GM18909 (cell line): Measurements from ENCODE around the gene RBM20.

Source experiments
- ATAC-seq: cut with Tn5 transposase; IDR thresholded peaks from one replicate; pipeline ENCODE4 v1.9.1; 2021; ENCODE audit warnings: mild to moderate bottlenecking; ENCODE audit not compliant: unreplicated experiment, poor library complexity

The RBM20 gene

GRCh38 chr10:110860576-110861241, 216.6 kb downstream of the RBM20 start:
- ATAC-seq, result peak; percentile 60

DNA sequence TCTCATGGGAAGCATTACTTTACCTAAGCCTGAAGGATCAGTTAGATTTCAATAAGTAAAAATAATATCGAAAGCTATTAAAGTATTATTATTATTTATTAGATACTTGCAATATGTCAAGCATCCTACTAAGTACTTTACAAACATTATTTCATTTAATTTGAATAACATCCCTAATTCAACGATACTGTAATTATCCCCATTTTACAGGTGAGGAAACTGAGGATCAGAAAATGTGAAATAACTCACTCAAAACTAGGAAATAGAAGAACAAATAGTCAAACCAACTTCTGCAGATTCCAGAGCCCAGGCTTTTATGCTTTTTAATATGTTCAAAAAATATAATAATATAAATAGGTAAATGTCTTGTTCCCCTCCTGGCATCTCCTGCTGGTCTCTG, 217.3 kb downstream of the RBM20 start:
- no peak for ATAC-seq

- no peak for ATAC-seq
Observed at GRCh38 chr10:110861930-110862649, 218.0 kb downstream of the RBM20 start.

DNA sequence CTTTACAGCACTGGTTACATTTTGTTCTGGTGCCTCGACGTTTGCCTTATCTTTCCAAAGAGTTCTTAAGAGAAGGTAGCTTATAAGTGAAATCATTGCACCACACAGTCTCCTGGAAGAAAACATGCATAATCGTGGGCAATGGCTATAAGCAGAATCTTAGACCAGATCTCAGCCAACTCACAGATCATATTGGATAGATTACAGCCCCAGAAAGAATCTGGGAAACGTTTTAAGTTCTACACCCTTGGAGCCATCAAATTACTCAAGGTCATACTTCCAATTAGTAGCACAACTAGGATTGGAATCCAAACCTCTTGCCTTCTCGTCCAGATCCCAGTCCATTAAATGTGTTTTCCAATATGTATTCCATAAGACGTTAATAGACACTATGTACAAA, 218.8 kb downstream of the RBM20 start:
- ATAC-seq, result no peak

GRCh38 chr10:110863361-110863760, 219.2 kb downstream of the RBM20 start:
- no peak for ATAC-seq

DNA sequence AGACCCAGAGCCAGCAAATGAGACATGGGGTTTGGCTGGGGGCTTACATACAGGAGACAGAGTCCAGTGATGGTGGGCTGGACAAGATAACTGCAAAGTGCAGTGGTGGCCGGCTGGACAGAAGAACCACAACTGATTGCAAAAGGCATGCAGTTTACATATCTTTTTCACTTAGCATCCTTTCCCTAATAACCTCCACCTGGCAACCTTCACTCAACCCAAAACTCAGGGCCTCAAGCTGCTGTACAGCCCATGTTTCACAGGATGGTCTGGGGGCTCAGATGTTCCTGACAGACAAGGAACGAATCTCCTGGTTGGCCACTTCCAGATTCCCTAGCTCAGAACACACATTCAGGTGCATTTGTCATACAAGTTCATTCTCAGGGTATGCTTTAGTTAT, 219.8 kb downstream of the RBM20 start:
- no peak for ATAC-seq

GRCh38 chr10:110864662-110865140, 220.6 kb downstream of the RBM20 start:
- peak; percentile 64 for ATAC-seq

DNA sequence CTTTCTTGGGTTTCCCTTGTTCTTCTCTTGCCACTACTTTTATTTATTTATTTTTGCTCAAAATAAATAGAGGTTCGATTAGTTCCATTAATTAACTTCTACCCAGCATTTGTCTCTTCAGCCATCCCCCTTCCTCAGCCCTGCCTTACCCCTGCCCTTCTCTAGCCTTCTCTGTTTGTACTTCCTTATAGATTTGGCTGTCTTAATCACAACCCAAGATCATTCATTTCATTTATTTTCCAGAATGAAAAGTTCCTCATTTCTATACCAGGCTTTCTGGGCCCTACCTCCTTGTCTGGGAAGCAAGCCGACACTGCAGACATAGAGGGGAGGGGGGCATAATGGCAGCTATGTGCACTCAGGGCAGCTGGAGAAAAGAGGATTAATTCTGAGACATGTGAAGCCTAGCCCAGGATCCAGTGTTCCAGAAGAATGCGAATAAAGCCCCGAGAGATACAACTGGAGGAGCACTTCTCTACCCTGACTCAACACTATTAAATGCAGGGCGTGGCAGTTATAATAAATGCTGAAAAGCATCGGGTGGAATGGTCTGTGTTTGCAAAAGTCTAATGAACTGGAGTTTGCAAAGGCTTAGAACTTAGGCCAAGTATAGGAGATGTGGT, 221.2 kb downstream of the RBM20 start:
- no peak for ATAC-seq

DNA sequence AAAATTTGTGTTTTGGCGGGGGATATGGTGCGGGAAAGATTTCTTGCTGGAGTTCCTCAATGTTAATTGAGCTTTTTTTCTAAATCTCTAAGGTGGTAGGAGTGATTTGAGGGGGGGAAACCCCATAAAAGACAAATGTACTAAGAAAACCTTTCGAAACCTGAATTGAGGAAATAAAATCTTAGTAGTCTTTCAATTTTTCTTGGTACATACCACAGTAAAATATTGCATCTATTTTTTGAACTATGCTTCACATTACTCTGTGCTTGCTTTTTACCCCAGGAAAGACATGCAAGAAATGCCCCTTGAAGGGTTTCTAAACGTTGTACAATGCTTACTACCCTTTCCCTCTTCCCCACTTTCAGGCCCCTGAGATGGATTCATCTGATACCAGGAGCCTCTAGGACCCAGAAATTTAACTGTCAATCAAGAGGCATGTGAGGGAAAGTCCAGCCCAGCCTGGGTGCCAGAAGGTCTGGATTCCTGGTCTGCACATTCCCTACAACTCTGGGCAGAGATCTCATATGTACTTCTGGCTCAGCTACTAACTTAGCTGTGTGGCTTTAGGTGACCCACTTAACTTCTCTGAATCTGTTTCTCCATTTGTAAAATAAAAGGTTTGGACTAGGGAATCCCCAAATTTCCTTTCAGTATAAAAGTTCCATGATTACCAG, 221.8 kb downstream of the RBM20 start:
- no peak for ATAC-seq

DNA sequence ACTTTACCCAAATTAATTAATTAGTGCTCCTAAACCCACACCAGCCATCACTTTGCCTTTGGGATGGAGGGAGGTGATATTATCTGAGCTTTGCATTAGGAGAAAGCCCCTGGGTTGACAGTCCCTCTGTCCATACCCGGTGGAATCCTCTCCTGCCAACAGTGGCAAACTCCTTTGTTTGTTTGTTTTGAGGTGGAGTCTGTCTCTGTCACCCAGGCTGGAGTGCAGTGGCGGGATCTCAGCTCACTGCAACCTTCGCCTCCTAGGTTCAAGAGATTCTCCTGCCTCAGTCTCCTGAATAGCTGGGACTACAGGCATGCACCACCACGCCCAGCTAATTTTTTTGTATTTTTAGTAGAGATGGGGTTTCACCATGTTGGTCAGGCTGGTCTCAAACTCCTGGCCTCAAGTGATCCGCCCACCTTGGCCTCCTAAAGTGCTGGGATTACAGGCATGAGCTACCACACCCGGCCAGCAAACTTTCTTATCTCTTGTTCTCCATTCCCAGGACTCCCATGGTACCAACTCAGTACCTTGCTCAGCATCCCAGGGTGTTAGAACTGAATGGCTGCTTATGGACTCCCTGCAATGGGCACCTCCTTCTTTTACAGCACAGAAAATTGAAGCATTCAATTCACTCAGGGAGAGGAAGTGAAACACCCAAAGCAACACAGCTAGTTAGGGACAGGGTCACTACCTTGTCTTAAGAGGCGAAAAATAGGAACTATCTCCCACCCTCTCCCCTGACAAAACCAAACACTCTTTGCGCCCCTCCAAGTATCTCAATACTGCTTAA, 223.1 kb downstream of the RBM20 start:
- ATAC-seq, result peak; percentile 38

DNA sequence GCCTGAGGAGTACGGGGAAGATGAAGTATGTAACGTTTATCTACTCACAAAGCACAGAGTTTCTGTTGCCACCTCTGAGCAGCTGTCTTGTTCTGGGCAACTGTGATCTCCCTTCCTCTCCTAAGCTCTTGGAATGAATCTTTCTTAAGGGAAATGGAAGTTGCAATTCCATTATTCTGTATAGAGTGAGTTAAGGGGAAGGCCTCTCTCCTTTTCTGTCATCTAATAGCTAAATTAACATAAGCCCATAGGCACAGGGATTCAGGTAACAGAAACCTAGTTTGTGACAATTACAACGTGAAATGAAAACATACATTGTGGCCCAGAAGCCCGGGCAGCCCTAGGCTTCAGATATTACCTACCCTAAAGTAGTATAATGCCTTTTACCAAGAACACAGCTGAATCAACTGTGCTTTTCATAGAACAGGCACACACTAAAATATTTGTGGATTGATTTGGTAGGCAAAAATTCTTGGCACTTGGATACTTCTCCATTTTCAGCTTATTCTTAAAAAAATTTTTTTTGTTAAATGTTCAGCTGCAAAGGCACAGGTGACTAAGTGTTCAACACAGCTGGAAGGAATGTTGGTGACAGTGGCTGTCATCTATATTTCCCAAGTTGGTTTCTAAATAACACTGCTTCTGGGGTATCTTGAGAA, 223.8 kb downstream of the RBM20 start:
- no peak for ATAC-seq

DNA sequence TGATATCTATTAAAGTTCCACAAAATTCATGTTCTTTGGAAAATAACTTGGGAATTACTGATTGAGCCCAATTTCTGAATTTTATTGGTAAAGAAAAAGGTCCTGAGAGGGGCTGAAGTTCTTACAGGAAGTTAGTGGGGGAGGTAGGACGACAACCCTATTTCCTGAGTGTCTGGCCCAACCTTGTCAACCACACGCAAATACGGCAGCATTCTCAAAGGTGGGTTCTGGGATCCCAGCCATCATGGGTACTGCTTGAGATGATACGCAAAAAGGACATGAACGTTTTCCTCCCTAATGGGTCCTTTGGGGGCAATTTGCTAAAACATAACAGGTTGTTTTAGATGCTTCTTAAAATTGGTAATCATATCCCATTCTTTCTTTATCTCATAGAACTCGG, 224.8 kb downstream of the RBM20 start:
- ATAC-seq, result no peak

GRCh38 chr10:110870823-110871297, 226.7 kb downstream of the RBM20 start:
- ATAC-seq, result no peak

DNA sequence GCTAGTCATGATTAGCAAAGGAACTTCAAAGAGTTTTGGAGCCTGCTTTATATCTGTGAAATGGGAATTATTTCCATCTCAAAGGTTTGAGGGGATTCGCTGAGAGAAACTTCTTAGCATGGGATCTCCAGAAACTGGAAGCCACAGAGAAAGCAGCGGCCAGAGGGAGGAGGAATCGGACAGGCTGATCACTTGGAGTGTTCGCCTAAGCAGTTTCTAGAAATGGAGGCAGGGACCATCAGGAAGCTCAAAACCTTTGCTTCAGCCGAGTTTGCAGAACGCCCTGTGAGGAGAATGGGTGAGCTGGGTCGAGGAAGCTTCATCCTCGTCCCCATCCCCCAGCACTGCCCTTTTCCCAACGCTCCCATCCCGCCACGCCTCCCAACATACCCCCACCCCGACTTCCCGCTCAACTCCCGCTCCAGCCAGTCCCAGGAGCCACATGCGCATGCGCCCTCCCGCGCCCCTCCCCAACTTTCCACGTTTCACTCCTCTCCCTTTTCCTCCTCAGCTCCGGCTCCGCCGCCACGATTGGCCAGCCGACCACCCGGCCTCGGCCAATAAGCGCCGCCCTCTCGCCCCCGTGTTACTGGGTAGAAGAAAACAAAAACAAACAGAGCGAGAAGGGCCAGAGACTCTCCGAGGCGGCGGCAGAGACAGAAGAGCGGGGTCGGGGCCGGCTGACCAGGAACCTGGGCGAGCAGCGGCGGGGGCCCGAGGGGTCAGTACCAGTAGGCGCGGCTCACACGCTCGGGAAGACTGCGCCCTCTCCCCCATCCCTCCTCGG, 227.4 kb downstream of the RBM20 start, which contains the start of gene PDCD4:
Gene PDCD4, plus strand, starts transcription at position 631 of the 787 bp plus-strand sequence. CDS start 4,100 bp downstream, outside the sequence.
- ATAC-seq, result peak; percentile 78

DNA sequence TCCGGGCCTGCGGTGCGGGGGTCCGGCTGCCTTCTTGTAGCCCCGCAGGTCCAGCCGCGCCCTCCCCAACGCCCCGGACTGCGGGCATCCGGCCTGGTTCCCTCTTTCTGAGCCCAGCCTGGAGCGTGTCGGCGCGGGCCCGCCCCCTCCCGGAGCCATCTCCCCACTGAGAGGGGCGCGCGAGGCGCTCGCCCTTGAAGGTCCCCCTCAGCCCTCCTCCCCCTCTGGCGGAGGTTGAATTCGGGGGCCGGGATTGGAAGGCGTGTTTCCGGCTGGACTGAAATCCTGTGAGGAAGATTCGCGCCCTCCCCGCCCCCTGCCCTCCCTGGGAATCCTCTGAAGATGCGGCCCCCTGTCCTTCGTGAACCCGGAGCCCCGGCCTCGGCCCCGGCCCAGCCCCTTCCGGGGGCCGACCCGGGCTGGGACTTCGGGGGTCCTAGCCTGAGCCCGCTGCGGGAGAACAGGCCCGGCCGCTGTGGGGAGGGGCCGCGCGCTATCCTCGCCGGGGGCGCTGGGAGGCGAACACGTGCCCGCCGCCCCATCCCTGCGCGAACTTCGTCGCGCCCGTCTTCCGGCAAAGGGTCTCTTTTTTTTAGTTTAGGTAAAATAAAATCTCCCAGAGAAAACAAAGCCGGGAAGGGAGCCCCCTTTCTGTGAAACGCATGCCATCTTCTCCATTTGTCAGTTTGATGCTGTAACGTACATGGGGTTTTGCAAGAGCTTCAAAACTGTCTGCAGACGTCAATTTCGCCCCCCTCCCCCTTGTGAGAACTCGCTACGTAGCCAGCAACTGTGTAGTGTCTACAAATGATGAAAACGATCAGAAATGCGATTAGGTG, 228.2 kb downstream of the RBM20 start:
- peak; percentile 43 for ATAC-seq

DNA sequence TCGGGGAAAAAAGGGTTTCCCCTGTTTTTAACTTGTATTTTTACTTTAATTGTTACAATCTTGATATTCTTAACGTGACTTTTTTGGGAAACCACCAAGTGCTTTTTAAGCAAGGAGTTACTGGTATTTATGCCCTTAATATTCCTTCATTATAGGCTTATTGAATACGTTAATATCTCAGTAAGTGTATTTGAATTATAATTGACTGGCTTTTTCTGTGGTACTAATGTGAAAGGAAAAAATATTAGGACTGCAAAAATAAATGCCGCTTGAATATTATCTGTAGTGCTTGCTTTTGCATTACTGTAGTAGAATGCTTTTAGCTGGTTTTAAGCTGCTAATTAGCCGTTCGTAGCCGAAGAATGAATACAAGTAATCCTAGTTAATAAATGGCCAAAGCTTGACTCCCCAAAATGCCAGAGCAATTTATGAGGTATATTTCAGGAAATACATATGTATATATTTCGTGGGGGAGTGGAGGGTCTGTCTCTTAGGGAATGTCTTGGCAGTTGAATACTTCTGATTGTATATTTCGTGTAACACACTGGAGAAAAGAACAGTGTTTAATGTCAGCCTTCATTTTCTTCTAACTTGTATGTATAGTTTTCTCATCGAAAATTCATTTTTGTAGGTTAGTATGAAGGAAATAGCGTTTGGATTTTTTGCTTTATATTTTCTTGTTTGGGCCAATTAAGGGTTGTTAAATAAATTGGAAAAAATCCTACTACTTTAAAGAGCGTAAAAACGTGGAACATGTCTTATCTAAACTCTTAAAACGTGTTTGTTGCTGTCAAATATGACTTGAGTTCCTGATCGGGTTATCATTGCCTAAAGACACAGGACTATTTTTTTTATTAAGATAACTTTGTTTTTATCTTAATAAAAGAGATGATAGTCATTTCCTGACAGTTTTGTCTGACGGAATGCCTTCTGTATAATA, 229.1 kb downstream of the RBM20 start:
- no peak for ATAC-seq

DNA sequence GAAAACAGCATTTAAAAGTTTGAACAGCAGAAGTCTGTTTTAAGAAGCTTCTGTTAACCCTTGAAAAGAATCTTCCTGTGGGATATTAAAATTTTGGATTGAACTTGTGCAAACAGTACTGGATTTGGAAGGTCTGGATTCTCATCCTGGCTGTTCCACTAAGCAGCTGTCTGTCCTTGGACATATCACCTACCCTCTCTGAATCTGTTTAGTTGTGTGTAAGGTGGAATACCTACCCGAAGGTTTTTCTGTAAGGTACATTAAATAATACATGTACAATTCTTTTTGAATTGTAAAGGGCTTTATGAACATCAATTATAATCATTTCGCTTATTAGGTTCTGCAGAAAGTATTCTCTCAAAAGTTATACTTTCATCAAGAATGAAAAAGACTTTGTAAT, 229.8 kb downstream of the RBM20 start:
- ATAC-seq, result no peak
